DND-41 (cell line): ENCODE data around the gene PTPRD.

Experiments used
- ATAC-seq: fragments of 200-7000 bp; cut with Tn5 transposase; 3 replicates; pipeline ENCODE4 v1.9.1; 2021; ENCODE audit warnings: low read depth; ENCODE audit not compliant: insufficient read depth
- DNase-seq: peaks from one replicate; pipeline ENCODE4 v3.0.0-alpha.2; 2020
- H2AFZ ChIP-seq: 2 replicates; pipeline ENCODE4 v1.6.0; 2012; ENCODE audit warnings: low read depth, low read length
- H3K27ac ChIP-seq: 2 replicates; pipeline ENCODE4 v1.5.1; 2012; ENCODE audit warnings: low read length, inconsistent platforms
- H3K27me3 ChIP-seq: fragments of 200-600 bp; sonication (generic); 2 replicates; pipeline ENCODE4 v1.6.0; 2012; ENCODE audit warnings: low read length, mild to moderate bottlenecking, inconsistent platforms; ENCODE audit not compliant: insufficient read depth, poor library complexity
- H3K36me3 ChIP-seq: 2 replicates; pipeline ENCODE4 v1.5.1; 2012; ENCODE audit warnings: low read length, inconsistent platforms; ENCODE audit not compliant: insufficient read depth
- H3K4me1 ChIP-seq: 2 replicates; pipeline ENCODE4 v1.5.1; 2012; ENCODE audit warnings: mild to moderate bottlenecking, low read length; ENCODE audit not compliant: insufficient read depth
- H3K4me2 ChIP-seq: 2 replicates; pipeline ENCODE4 v1.6.0; 2012; ENCODE audit warnings: mild to moderate bottlenecking, moderate library complexity, low read length, inconsistent platforms; ENCODE audit not compliant: insufficient read depth
- H3K4me3 ChIP-seq, 2 experiments: fragments of 200-600 bp in 1 of 2; shearing (Covaris generic) in 1 of 2; 2 replicates each; pipeline ENCODE4 v1.5.1; 2012 to 2016; ENCODE audit warnings: inconsistent platforms in 2 of 2, low read length in 2 of 2, mild to moderate bottlenecking in 2 of 2, low read depth in 1 of 2, moderate library complexity in 1 of 2
- H3K79me2 ChIP-seq: 2 replicates; pipeline ENCODE4 v1.6.0; 2012; ENCODE audit warnings: low read length, inconsistent platforms; ENCODE audit not compliant: insufficient read depth
- H3K9ac ChIP-seq: 2 replicates; pipeline ENCODE4 v1.6.0; 2012; ENCODE audit warnings: low read depth, mild to moderate bottlenecking, inconsistent platforms, low read length, moderate library complexity
- H3K9me3 ChIP-seq: 2 replicates; pipeline ENCODE4 v1.5.1; 2012; ENCODE audit warnings: low read length, moderate library complexity, mild to moderate bottlenecking, inconsistent platforms; ENCODE audit not compliant: insufficient read depth, severe bottlenecking
- H4K20me1 ChIP-seq: 2 replicates; pipeline ENCODE4 v1.6.0; 2012; ENCODE audit warnings: low read length; ENCODE audit not compliant: insufficient read depth
- EZH2 ChIP-seq: IDR thresholded peaks from 3 replicates; pipeline ENCODE4 v1.6.1; 2012; ENCODE audit warnings: borderline replicate concordance, low read depth, mild to moderate bottlenecking, moderate library complexity, low read length, inconsistent platforms; ENCODE audit not compliant: severe bottlenecking
- TF ChIP-seq, protein P1 (sequence below): IDR thresholded peaks from 2 replicates; pipeline ENCODE4 v1.5.1; 2012; ENCODE audit warnings: borderline replicate concordance, low read length, moderate library complexity, mild to moderate bottlenecking; ENCODE audit not compliant: poor library complexity, severe bottlenecking; ENCODE audit errors: extremely low read depth

The PTPRD gene

DNA sequence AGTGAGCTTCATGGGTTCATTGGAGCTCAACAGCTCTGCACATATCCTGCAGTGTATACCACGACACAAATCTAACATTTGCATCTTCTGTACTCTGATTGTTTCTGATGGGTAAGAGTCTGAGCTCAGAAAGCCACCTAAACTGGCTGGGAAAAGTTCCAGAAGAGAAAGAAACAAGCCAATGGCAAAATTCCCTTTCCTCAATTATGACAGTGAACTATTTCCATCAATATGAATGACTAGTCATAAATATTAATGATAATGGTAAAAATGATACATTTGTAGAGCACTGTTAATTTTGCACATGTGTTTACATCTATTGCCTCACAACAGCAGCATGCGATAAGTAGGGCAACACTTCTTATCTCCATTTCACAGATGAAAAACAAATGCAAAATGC, 1711.7 kb downstream of the PTPRD start:
- no peak overlapping the region for H3K4me2 ChIP-seq

DNA sequence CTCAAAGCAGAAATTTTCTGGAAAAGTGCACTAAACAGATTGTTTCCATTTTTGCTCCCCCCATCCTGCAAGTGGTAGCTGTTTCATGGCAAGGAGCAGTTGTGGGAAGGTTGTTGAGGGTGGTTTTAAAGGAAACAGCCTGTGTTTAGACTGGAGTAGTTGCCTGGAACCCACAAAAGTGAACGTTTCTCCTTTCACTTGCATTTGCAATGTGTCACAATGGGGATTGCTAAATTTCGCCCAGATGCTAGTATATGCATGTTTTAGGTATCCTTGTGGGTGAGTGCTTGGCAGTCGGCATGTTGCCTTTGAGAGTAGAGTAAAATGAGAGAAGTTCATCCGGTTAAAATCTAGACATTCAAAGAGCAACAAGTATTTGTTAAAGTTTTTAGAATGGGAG, 1713.3 kb downstream of the PTPRD start:
- no peaks in the 10 kb centered on the region for H3K79me2 ChIP-seq
- no peak overlapping the region for H3K4me3 ChIP-seq
- H2AFZ ChIP-seq, result no peak overlapping the region
- H3K4me2 ChIP-seq, result no peak overlapping the region
- ATAC-seq (no peak), DNase-seq (no peak)
- H4K20me1 ChIP-seq, result no peaks in the 10 kb centered on the region
- no peak overlapping the region for H3K27ac ChIP-seq
- no peak overlapping the region for H3K9ac ChIP-seq
- no peaks in the 10 kb centered on the region for H3K36me3 ChIP-seq
- no peaks in the 10 kb centered on the region for H3K4me1 ChIP-seq
- H3K9me3 ChIP-seq, result no peaks in the 10 kb centered on the region
- no peaks in the 10 kb centered on the region for H3K27me3 ChIP-seq
- TF ChIP-seq EZH2, result no peak
- TF ChIP-seq, protein P1, sequence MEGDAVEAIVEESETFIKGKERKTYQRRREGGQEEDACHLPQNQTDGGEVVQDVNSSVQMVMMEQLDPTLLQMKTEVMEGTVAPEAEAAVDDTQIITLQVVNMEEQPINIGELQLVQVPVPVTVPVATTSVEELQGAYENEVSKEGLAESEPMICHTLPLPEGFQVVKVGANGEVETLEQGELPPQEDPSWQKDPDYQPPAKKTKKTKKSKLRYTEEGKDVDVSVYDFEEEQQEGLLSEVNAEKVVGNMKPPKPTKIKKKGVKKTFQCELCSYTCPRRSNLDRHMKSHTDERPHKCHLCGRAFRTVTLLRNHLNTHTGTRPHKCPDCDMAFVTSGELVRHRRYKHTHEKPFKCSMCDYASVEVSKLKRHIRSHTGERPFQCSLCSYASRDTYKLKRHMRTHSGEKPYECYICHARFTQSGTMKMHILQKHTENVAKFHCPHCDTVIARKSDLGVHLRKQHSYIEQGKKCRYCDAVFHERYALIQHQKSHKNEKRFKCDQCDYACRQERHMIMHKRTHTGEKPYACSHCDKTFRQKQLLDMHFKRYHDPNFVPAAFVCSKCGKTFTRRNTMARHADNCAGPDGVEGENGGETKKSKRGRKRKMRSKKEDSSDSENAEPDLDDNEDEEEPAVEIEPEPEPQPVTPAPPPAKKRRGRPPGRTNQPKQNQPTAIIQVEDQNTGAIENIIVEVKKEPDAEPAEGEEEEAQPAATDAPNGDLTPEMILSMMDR, result no peak

More for the DNA sequence above, 1711.7 kb downstream of the PTPRD start:
- Histone ChIP-seq H2AFZ (no peak overlapping the region), H3K4me1 (no peaks in the 10 kb centered on the region), H3K9ac (no peak overlapping the region), H3K36me3 (no peaks in the 10 kb centered on the region), H4K20me1 (no peaks in the 10 kb centered on the region), H3K27me3 (no peaks in the 10 kb centered on the region), H3K4me3 (no peak overlapping the region), H3K79me2 (no peaks in the 10 kb centered on the region), H3K9me3 (no peaks in the 10 kb centered on the region), H3K27ac (no peak overlapping the region)
- TF ChIP-seq, protein P1, result no peak
- TF ChIP-seq EZH2, result no peak
- no peak for DNase-seq
- ATAC-seq, result no peak

DNA sequence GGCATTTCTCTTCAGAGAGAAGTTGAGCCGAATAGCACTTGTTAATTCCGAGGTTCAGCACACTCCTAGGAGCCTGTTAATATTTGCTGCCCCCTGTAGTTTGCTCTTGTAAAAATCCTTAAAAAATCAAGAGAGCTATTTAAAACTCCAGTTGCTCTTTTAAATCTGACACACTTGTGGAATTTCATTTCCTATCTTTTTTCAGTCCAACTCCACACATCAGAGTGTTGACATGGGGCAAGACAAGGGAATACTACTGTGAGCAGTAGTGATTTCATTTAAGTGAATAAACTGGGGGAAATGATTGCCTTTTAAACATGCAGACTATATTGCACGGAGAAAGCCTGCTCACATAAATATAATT, 1717.0 kb downstream of the PTPRD start:
- H3K9me3 ChIP-seq, result no peaks in the 10 kb centered on the region
- H4K20me1 ChIP-seq, result no peaks in the 10 kb centered on the region
- H3K4me1 ChIP-seq, result no peaks in the 10 kb centered on the region
- ATAC-seq (peak; percentile 72; the same call in 2 of the 3 replicates), DNase-seq (peak; percentile 10)
- H3K4me2 ChIP-seq, result no peak overlapping the region
- H3K4me3 ChIP-seq, result no peak overlapping the region
- TF ChIP-seq, protein P1, result peak; percentile 68
- no peak for TF ChIP-seq EZH2
- no peaks in the 10 kb centered on the region for H3K36me3 ChIP-seq
- no peak overlapping the region for H3K9ac ChIP-seq
- H2AFZ ChIP-seq, result no peak overlapping the region
- no peak overlapping the region for H3K27ac ChIP-seq
- H3K79me2 ChIP-seq, result no peaks in the 10 kb centered on the region
- H3K27me3 ChIP-seq, result no peaks in the 10 kb centered on the region
